Stomach (tissue), 4 donors: ENCODE results near the gene CELA2B.
"Not testable (repeated sequence)": the region's sequence is repeated elsewhere in the genome, so short reads cannot be mapped to it uniquely, and the experiment has no call there.

ENCODE experiments used
- EP300 ChIP-seq: sonication (generic); formaldehyde crosslinking; IDR thresholded peaks from one replicate; pipeline ENCODE4 v1.6.1; 2017; ENCODE audit warnings: antibody characterized with exemption
- POLR2A ChIP-seq, 4 donors: fragments of 450-650 bp; IDR thresholded peaks; one replicate each; pipeline ENCODE4 v1.6.1; 2016; ENCODE audit warnings: antibody characterized with exemption in 4 of 4, control low read depth in 2 of 4, mild to moderate bottlenecking in 1 of 4, moderate library complexity in 1 of 4
- POLR2AphosphoS5 ChIP-seq, 3 donors: sonication (generic); formaldehyde crosslinking; IDR thresholded peaks; one replicate each; pipeline ENCODE4 v1.6.1; 2016; ENCODE audit warnings: antibody characterized with exemption in 3 of 3
- TF ChIP-seq, protein P1 (sequence below), 7 experiments: fragments of 450-650 bp in 4 of 7; fragments of 200-600 bp in 3 of 7; sonication (generic) in 3 of 7; IDR thresholded peaks; one replicate each; pipeline ENCODE4 v1.5.1; 2016 to 2019; ENCODE audit warnings: antibody characterized with exemption in 7 of 7, control low read depth in 2 of 7, mild to moderate bottlenecking in 1 of 7

DNA sequence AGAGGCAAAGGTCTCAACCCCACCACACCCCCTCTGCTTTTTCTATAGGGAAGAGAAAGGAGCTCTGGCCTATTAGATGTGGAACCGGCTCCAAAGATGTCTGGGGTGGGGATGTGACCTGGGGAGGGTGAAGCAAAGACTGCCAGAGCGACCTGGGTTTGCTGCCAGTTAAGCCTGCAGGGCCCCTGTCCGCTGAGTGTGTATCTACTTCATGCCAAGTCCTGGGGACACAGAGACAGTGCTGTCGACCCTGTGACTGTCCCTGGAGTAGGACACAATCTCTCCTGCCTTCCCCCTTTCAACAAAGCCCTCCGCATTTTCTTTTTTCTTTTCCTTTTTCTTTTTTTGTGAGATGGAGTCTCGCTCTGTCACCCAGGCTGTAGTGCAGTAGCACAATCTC is 6.6 kb downstream of the CELA2B start:
- TF ChIP-seq, protein P1, sequence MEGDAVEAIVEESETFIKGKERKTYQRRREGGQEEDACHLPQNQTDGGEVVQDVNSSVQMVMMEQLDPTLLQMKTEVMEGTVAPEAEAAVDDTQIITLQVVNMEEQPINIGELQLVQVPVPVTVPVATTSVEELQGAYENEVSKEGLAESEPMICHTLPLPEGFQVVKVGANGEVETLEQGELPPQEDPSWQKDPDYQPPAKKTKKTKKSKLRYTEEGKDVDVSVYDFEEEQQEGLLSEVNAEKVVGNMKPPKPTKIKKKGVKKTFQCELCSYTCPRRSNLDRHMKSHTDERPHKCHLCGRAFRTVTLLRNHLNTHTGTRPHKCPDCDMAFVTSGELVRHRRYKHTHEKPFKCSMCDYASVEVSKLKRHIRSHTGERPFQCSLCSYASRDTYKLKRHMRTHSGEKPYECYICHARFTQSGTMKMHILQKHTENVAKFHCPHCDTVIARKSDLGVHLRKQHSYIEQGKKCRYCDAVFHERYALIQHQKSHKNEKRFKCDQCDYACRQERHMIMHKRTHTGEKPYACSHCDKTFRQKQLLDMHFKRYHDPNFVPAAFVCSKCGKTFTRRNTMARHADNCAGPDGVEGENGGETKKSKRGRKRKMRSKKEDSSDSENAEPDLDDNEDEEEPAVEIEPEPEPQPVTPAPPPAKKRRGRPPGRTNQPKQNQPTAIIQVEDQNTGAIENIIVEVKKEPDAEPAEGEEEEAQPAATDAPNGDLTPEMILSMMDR (IDR thresholded peaks at IDR 0.05): not testable (repeated sequence)
- TF ChIP-seq POLR2AphosphoS5 (IDR thresholded peaks at IDR 0.05); POLR2A (IDR thresholded peaks at IDR 0.05); EP300: not testable (repeated sequence)
